Activated CD4-positive, alpha-beta memory T cell treated with anti-CD3 and anti-CD28 coated beads, Interleukin-2, amount 10 ng/mL, durations not matched to agents 7 days and 5 days (primary cell): ENCODE measurements around the gene SYNE3. TPM values are rescaled to one million over a fixed set of nuclear protein-coding genes. Genes with fewer than 3 reads are reported as not detected.

Source experiments
- CTCF ChIA-PET: fragments of 350-600 bp; sonication (Branson Sonifier 250); formaldehyde crosslinking; loops from one replicate; lab custom pipeline; 2021; ENCODE audit warnings: antibody characterized with exemption, inconsistent platforms; lab: Charles Lee
- POLR2A ChIA-PET: fragments of 350-600 bp; sonication (Branson Sonifier 250); formaldehyde crosslinking; loops from one replicate; lab custom pipeline; 2021; ENCODE audit warnings: antibody characterized with exemption; lab: Charles Lee
- DNase-seq: peaks from one replicate; pipeline ENCODE4 v3.0.0-alpha.2; 2020
- H3K27ac Mint-ChIP-seq: one replicate; pipeline ENCODE4 v1.8.0; 2021; ENCODE audit warnings: mild to moderate bottlenecking, mixed read lengths
- H3K27me3 Mint-ChIP-seq: one replicate; pipeline ENCODE4 v1.8.0; 2021; ENCODE audit warnings: mixed read lengths
- H3K36me3 Mint-ChIP-seq: one replicate; pipeline ENCODE4 v1.8.0; 2021; ENCODE audit warnings: low read depth, mixed read lengths
- H3K4me1 Mint-ChIP-seq: one replicate; pipeline ENCODE4 v1.8.0; 2021; ENCODE audit warnings: mixed read lengths
- H3K4me3 Mint-ChIP-seq: one replicate; pipeline ENCODE4 v1.8.0; 2021; ENCODE audit warnings: mild to moderate bottlenecking, mixed read lengths
- H3K9me3 Mint-ChIP-seq: one replicate; pipeline ENCODE4 v1.8.0; 2021; ENCODE audit warnings: mixed read lengths
- total RNA-seq, 2 experiments: library from RNA; stranded (reverse); gene quantifications; one replicate each; pipeline ENCODE4 v1.2.3, GENCODE V29; 2021

The SYNE3 gene, protein sequence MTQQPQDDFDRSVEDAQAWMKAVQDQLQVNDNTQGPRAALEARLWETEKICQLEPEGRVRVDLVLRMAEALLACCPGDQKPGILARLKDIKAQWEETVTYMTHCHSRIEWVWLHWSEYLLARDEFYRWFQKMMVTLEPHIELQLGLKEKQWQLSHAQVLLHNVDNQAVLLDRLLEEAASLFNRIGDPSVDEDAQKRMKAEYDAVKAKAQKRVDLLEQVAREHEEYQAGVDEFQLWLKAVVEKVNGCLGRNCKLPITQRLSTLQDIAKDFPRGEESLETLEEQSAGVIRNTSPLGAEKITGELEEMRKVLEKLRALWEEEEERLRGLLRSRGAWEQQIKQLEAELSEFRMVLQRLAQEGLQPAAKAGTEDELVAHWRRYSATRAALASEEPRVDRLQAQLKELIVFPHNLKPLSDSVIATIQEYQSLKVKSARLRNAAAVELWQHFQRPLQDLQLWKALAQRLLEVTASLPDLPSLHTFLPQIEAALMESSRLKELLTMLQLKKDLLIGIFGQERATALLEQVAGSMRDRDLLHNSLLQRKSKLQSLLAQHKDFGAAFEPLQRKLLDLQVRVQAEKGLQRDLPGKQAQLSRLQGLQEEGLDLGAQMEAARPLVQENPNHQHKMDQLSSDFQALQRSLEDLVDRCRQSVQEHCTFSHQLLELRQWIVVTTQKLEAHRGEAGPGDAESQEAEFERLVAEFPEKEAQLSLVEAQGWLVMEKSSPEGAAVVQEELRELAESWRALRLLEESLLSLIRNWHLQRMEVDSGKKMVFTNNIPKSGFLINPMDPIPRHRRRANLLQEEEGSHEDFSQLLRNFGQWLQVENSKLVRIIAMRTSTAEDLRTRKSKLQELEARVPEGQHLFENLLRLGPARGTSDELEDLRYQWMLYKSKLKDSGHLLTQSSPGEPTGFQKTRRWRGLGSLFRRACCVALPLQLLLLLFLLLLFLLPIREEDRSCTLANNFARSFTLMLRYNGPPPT
- 10 to 100 TPM; 86.2 to 89.5 TPM for total RNA-seq

DNA sequence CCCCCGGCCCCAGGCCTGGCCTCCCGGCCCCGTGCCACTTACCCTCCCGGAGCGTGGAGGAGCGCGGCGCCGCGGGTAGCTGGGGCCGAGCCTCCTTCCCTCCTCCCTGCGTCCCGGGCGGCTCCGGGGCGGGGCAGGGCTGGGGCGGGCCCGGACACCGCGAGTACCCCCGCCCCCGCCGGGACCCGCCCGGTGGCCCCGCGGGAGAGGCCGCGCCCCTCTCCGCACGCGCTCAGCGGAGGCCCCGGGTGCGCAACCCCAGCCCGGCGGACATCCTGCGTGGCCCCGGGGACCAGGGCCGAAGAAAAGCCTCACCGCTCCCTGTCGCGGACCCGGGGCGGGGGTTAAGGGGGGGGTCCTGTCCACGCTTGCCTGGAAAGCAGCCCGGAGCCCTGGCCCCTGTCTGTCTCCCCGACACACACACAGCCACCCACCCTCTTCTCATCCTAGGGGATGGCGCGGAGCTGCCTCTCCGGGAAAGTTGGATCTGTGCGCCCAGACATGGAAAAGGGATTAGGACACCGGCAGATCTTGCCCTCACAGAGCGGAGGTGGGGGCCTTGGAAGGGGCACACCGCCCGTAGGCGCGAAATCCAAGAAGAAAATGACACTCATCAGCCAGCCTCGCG lies at the start of gene SYNE3:
SYNE3 (minus strand) TSS at position 97 of the 628 bp plus-strand sequence. CDS start 40,829 bp downstream, outside the sequence.
- ChIA-PET CTCF (interaction anchor here (0.8 to 8.5 kb wide), 6 partner anchors 10 to 90 kb away, joined by 3 to 118 read pairs (median 4); no protein-coding TSS in a partner anchor), POLR2A (interaction anchor here (0.6 to 6.0 kb wide), 13 partner anchors 8 to 409 kb away, joined by 3 to 99 read pairs (median 6); partner anchors contain the start of gene GLRX5)
- Mint-ChIP-seq H3K4me3 (peak within 1 kb of the TSS; percentile 92), H3K36me3 (peaks cover 28% of the 10 kb centered on the region), H3K9me3 (no peaks in the 10 kb centered on the region), H3K4me1 (peaks cover 76% of the 10 kb centered on the region), H3K27me3 (no peaks in the 10 kb centered on the region), H3K27ac (peak within 1 kb of the TSS; percentile 99)
- peak; percentile 71 for DNase-seq

DNA sequence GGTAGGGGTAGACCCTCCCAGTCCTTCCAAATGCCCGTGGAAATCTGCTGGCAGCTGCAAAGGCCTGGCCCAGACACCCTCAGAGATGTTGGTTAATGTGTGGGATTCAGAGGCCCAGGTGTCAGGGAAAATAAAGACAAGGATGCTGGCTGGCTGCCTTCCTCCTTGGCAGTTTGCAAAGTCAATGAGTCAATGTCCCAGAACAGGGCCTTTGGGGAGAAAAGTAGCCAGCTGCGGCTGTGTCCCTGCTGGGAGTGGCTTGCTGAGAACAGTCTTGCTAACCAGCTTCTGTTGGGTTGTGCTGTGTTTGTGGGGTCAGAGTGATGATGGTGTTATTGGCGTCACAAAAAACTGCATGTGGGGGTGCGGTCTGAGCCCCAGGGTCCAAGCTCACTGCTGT lies 47.6 kb upstream of the SYNE3 start:
- peaks cover 2% of the 10 kb centered on the region for H3K4me1 Mint-ChIP-seq
- no peak overlapping the region for H3K4me3 Mint-ChIP-seq
- H3K27me3 Mint-ChIP-seq, result peaks cover 9% of the 10 kb centered on the region
- no peaks in the 10 kb centered on the region for H3K36me3 Mint-ChIP-seq
- no peak overlapping the region for H3K27ac Mint-ChIP-seq
- ChIA-PET POLR2A (no interaction called here), CTCF (interaction anchor here (0.9 to 1.0 kb wide), 2 partner anchors 116 to 422 kb away, joined by 4 read pairs; no protein-coding TSS in a partner anchor)
- no peak for DNase-seq
- H3K9me3 Mint-ChIP-seq, result no peaks in the 10 kb centered on the region

DNA sequence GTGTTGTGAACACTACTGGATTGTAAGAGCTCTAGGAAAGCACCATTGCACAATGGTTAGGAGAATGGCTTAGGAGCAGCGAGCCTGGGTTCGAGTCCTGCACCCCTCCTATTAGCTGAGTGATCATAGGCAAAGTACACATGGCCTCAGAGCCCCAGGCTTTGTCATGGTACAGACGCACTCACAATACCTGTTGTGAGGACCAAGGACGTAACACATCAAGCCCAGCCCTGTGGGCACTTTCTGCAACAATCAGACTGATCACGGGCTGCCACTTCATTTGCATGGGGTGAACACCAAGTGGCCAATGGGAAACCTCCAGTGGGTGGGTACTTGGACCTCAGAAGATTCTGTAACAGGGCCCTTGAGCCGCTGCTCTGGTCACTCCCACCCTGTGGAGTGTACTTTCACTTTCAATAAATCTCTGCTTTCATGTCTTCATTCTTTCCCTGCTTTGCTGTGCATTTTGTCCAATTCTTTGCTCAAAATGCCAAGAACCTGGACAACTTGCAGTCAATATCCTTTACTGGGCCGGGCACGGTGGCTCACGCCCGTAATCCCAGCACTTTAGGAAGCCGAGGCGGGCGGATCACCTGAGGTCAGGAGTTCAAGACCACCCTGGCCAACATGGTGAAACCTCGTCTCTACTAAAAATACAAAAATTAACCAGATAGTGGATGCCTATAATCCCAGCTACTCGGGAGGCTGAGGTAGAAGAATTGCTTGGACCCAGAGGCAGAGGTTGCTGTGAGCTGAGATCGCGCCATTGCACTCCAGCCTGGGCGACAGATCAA lies 46.6 kb upstream of the SYNE3 start:
- H3K4me3 Mint-ChIP-seq, result no peak overlapping the region
- H3K27me3 Mint-ChIP-seq, result peaks cover 5% of the 10 kb centered on the region
- peaks cover 2% of the 10 kb centered on the region for H3K4me1 Mint-ChIP-seq
- no peaks in the 10 kb centered on the region for H3K36me3 Mint-ChIP-seq
- H3K27ac Mint-ChIP-seq, result no peak overlapping the region
- DNase-seq, result no peak
- H3K9me3 Mint-ChIP-seq, result no peaks in the 10 kb centered on the region
- ChIA-PET POLR2A (no interaction called here), CTCF (interaction anchor here (0.9 to 2.5 kb wide), 4 partner anchors 117 to 423 kb away, joined by 3 to 10 read pairs (median 4); no protein-coding TSS in a partner anchor)

DNA sequence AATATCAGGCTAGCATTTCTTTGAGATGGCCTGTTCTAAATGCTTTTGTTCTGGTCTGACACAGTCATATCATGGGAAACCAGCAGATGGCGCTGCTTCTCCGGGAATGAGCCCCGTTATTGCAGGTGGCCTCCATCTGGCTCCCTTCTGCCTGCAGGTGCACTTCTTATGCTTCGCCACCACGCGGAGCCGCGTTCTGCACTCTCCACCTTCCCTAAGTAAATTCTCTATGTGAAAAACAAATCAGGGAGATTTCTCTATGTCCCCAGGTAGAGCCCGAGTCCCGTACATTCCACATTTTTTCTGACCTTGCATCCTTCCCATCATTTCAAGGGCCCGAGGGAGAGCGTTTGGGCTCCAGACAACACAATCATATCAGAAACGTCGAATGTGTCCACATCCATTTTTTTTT lies 44.6 kb upstream of the SYNE3 start:
- DNase-seq, result peak; percentile 86
- Mint-ChIP-seq H3K36me3 (no peaks in the 10 kb centered on the region), H3K4me3 (no peak overlapping the region), H3K4me1 (peaks cover 2% of the 10 kb centered on the region), H3K27me3 (peaks cover 5% of the 10 kb centered on the region), H3K9me3 (no peaks in the 10 kb centered on the region), H3K27ac (no peak overlapping the region)
- ChIA-PET POLR2A (interaction anchor here (1.2 kb wide), 1 partner anchor 22 kb away, joined by 3 read pairs; no protein-coding TSS in a partner anchor), CTCF (interaction anchor here (1.1 to 2.5 kb wide), 2 partner anchors 122 to 213 kb away, joined by 3 to 10 read pairs; no protein-coding TSS in a partner anchor)

DNA sequence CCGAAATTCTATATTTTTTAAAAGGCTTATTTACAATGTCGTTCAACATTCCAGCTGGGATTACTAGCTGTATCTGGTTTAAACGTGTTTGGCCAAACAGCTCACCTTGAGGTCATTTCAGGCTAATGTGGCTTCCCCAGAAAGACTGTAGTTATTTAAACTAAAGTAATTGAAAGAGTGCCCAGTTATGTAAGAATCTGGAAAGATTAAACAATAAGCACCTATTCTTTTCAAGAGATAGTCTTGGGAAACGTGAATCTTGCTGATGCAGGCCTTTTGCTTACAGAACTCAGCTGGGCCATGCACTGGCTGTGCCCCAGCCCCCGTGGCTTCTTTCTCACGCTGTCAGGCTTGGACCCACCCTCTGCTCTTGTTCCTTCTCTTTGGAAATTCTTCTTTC lies 42.8 kb upstream of the SYNE3 start:
- H3K27me3 Mint-ChIP-seq, result peaks cover 5% of the 10 kb centered on the region
- H3K4me3 Mint-ChIP-seq, result no peak overlapping the region
- ChIA-PET CTCF (interaction anchor here (1.1 to 1.7 kb wide), 5 partner anchors 11 to 434 kb away, joined by 3 to 10 read pairs (median 6); no protein-coding TSS in a partner anchor), POLR2A (interaction anchor here (0.7 kb wide), 1 partner anchor 151 kb away, joined by 4 read pairs; no protein-coding TSS in a partner anchor)
- no peak overlapping the region for H3K27ac Mint-ChIP-seq
- no peak for DNase-seq
- H3K4me1 Mint-ChIP-seq, result peaks cover 2% of the 10 kb centered on the region
- H3K9me3 Mint-ChIP-seq, result no peaks in the 10 kb centered on the region
- no peaks in the 10 kb centered on the region for H3K36me3 Mint-ChIP-seq

DNA sequence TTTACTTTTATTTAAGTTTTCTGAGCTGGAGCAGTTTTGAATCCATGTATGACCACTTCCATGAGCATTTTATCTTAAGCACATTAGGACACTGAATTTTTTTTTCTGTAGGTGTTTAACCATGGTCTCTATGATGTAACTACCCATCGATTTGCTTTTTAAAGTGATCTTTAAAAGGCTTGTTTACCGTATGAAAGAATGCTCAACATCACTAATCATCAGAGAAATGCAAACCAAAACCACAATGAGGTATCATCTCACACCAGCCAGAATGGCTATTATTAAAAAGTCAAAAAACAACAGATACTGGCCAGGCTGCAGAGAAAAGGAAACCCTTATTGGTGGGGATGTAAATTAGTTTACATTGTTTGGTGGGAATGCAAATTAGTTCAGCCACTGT lies 41.4 kb upstream of the SYNE3 start:
- POLR2A ChIA-PET, result no interaction called here
- no peak overlapping the region for H3K4me3 Mint-ChIP-seq
- no peaks in the 10 kb centered on the region for H3K9me3 Mint-ChIP-seq
- CTCF ChIA-PET, result interaction anchor here (1.2 to 1.6 kb wide), 2 partner anchors 10 to 115 kb away, joined by 3 read pairs; no protein-coding TSS in a partner anchor
- DNase-seq, result no peak
- peaks cover 2% of the 10 kb centered on the region for H3K4me1 Mint-ChIP-seq
- no peak overlapping the region for H3K27ac Mint-ChIP-seq
- H3K27me3 Mint-ChIP-seq, result peaks cover 5% of the 10 kb centered on the region
- H3K36me3 Mint-ChIP-seq, result no peaks in the 10 kb centered on the region

DNA sequence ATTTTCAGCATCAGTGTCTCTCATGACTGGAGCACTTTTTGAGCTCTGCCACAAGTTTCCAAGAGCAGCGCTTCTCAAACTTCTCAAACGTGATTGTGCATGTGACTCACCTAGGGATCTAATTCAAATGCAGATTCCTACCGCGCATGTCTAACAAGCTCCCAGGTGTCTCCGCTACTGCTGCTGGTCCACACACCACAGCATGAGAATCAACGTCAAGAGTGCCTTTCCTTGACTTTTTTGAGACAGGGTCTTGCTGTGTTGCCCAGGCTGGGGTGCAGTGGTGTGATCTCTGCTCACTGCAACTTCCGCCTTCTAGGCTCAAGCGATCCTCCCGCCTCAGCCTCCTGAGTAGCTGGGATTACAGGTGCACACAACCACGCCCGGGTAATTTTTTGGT lies 40.8 kb upstream of the SYNE3 start:
- Mint-ChIP-seq H3K27ac (no peak overlapping the region), H3K4me3 (no peak overlapping the region), H3K9me3 (no peaks in the 10 kb centered on the region), H3K36me3 (no peaks in the 10 kb centered on the region), H3K4me1 (peaks cover 2% of the 10 kb centered on the region), H3K27me3 (peaks cover 5% of the 10 kb centered on the region)
- ChIA-PET CTCF (interaction anchor here (1.2 to 1.6 kb wide), 2 partner anchors 10 to 115 kb away, joined by 3 read pairs; no protein-coding TSS in a partner anchor), POLR2A (no interaction called here)
- DNase-seq, result no peak

DNA sequence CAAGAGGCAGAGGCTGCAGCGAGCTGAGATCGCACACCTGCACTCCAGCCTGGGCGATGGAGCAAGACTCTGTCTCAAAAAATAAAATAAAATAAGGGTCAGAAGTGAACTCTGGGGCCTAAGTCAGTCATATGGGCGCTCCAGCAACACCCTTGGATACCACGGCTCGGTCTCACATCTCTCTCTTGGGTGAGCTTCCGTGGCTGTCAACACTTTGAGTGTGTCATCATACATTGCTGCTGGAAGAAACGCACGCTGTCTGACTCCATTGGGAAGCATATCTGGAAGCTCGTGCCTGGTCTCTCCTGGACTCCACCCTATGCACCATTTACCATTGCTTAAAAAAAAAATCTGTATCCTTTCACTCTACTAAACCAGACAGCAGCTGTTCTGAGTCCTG lies 38.6 kb upstream of the SYNE3 start:
- no peaks in the 10 kb centered on the region for H3K9me3 Mint-ChIP-seq
- ChIA-PET CTCF (interaction anchor here (0.7 kb wide), 1 partner anchor 10 kb away, joined by 3 read pairs; no protein-coding TSS in a partner anchor), POLR2A (no interaction called here)
- no peak for DNase-seq
- no peak overlapping the region for H3K27ac Mint-ChIP-seq
- H3K27me3 Mint-ChIP-seq, result no peaks in the 10 kb centered on the region
- H3K4me3 Mint-ChIP-seq, result no peak overlapping the region
- H3K36me3 Mint-ChIP-seq, result no peaks in the 10 kb centered on the region
- no peaks in the 10 kb centered on the region for H3K4me1 Mint-ChIP-seq

DNA sequence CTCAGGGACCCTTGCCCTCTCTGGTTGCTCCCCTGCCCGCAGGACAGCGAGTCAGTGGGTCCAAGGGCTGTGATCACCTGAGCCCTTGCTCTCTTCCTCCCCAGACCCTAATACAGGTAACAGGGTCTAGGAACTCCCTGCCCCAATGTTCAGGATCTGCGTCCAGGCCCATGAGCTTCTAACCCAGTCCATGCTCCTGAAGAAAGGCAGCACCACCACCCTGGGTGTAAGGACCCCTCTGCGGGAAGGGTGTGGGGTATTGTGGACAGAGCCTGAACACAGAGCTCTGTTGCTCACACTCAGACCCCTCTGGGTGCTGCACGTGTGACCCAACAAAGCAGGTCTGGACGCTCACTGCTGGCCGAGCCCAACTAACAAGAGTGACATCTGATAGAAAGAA lies 36.7 kb upstream of the SYNE3 start:
- no peak for DNase-seq
- Mint-ChIP-seq H3K27me3 (no peaks in the 10 kb centered on the region), H3K4me1 (no peaks in the 10 kb centered on the region), H3K27ac (no peak overlapping the region), H3K36me3 (peaks cover 4% of the 10 kb centered on the region), H3K4me3 (no peak overlapping the region), H3K9me3 (no peaks in the 10 kb centered on the region)
- POLR2A ChIA-PET, result no interaction called here
- CTCF ChIA-PET, result no interaction called here

DNA sequence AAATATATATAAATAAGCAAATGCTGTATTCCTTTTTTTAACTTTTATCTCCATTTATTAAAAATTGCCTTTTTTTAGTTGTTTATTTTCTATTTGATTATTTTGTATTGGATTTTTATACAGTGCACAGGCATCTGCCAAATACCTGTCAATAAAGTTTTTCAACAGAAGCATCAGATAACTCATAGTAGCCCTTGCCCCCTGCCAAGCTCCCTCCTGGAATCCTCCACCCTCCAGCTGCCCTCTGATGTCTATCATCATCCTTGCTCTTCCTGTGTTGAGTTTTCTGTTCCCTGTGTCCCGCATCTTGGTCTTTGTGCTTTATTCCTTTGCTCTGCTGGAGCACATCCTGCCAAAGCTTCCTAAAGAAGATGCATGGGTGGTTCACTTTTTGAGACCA lies 35.0 kb upstream of the SYNE3 start:
- DNase-seq, result no peak
- ChIA-PET CTCF (no interaction called here), POLR2A (no interaction called here)
- no peak overlapping the region for H3K4me3 Mint-ChIP-seq
- no peak overlapping the region for H3K27ac Mint-ChIP-seq
- peaks cover 4% of the 10 kb centered on the region for H3K36me3 Mint-ChIP-seq
- no peaks in the 10 kb centered on the region for H3K27me3 Mint-ChIP-seq
- no peaks in the 10 kb centered on the region for H3K9me3 Mint-ChIP-seq
- no peaks in the 10 kb centered on the region for H3K4me1 Mint-ChIP-seq

DNA sequence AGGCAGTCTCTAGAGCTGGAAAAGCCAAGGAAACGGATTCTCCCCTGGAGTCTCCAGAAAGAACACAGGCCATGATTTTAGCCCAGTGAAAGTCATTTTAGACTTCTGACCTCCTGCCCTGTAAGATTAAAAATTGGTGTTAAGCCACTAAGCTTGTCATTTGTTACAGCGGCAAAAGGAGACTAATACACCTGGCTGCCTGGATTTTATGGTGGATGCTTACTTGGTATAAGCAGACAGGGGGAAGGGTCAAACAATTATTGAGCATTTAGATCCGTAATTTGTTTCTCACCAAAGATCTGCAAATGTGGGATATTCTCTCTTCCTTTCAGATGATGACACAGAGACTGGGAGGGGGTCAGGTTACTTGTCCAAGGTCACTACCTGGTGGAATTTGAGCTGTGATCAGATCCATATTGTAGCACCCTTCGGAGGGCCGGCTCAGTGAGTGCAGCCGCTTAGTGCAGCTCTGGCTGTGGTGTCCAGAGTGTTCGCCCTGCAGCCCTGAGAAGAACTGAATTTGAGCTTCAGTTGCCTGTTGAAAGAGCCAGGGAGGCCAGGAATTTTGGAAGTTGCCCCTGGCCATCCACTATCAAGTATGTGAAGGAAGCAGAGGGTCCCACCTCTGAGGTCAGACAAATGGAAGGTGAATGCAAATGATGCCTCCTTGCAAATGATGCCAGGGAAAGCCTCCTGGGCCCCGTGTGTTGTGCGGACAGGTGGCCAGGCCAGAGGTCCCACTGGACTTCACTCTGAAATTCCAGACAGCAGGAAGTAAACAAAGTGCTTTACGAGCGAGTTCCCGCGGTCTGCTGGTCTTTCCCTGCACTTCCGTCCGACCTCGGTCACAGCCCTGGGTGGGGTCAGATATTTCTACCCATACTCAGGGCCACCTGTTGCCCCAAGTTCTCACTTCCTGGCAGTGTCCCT lies 33.5 kb upstream of the SYNE3 start:
- no peaks in the 10 kb centered on the region for H3K27me3 Mint-ChIP-seq
- peaks cover 6% of the 10 kb centered on the region for H3K4me1 Mint-ChIP-seq
- CTCF ChIA-PET, result interaction anchor here (1.1 kb wide), 1 partner anchor 123 kb away, joined by 3 read pairs; no protein-coding TSS in a partner anchor
- DNase-seq, result no peak
- H3K9me3 Mint-ChIP-seq, result no peaks in the 10 kb centered on the region
- POLR2A ChIA-PET, result no interaction called here
- H3K4me3 Mint-ChIP-seq, result no peak overlapping the region
- H3K27ac Mint-ChIP-seq, result no peak overlapping the region
- peaks cover 11% of the 10 kb centered on the region for H3K36me3 Mint-ChIP-seq
